ENCODE data around the gene PRG2. TPM values are rescaled to one million over a fixed set of nuclear protein-coding genes. Genes with fewer than 3 reads are reported as not detected.

The PRG2 gene
- total RNA-seq, 1 donor from 2014 or later: not detected

- ATAC-seq: peak; percentile 18
Observed at GRCh38 chr11:57357856-57358255, 32.6 kb downstream of the PRG2 start.

GRCh38 chr11:57357310-57357709, 33.1 kb downstream of the PRG2 start:
- ATAC-seq: no peak
- no peak for DNase-seq
- intact Hi-C loops (cut with micrococcal nuclease): no loop called here

More at GRCh38 chr11:57357856-57358255, 32.6 kb downstream of the PRG2 start:
- intact Hi-C loops (cut with micrococcal nuclease): no loop called here
- no peak for DNase-seq

- intact Hi-C loops (cut with micrococcal nuclease): no loop called here
- ATAC-seq: no peak
Observed at GRCh38 chr11:57356268-57356667, 34.2 kb downstream of the PRG2 start.

GRCh38 chr11:57354699-57355098, 35.8 kb downstream of the PRG2 start:
- intact Hi-C loops (cut with micrococcal nuclease): no loop called here
- DNase-seq (no peak), ATAC-seq (peak; percentile 61)

More at GRCh38 chr11:57356268-57356667, 34.2 kb downstream of the PRG2 start:
- DNase-seq: no peak

GRCh38 chr11:57353852-57354251, 36.6 kb downstream of the PRG2 start:
- intact Hi-C loops (cut with micrococcal nuclease): no loop called here
- DNase-seq (no peak), ATAC-seq (no peak)

GRCh38 chr11:57353446-57353845, 37.0 kb downstream of the PRG2 start:
- no peak for ATAC-seq
- intact Hi-C loops (cut with micrococcal nuclease): no loop called here

GRCh38 chr11:57353036-57353435, 37.4 kb downstream of the PRG2 start:
- DNase-seq (no peak), ATAC-seq (no peak)
- intact Hi-C loops (cut with micrococcal nuclease): no loop called here

More at GRCh38 chr11:57353446-57353845, 37.0 kb downstream of the PRG2 start:
- no peak for DNase-seq

GRCh38 chr11:57349491-57350274, 40.8 kb downstream of the PRG2 start:
- ATAC-seq (peak; percentile 72), DNase-seq (peak; percentile 83)
- intact Hi-C loops (cut with micrococcal nuclease): loop anchor here (5.0 kb wide), 1 partner anchor 133 kb away; no protein-coding TSS in a partner anchor

- intact Hi-C loops (cut with micrococcal nuclease): loop anchor here (5.0 kb wide), 1 partner anchor 134 kb away; no protein-coding TSS in a partner anchor
- DNase-seq: no peak
- ATAC-seq: no peak
Observed at GRCh38 chr11:57348636-57349313, 41.7 kb downstream of the PRG2 start.

- intact Hi-C loops (cut with micrococcal nuclease): loop anchor here (5.0 kb wide), 1 partner anchor 134 kb away; no protein-coding TSS in a partner anchor
- ATAC-seq: no peak
- no peak for DNase-seq
Observed at GRCh38 chr11:57348052-57348451, 42.4 kb downstream of the PRG2 start.

- intact Hi-C loops (cut with micrococcal nuclease): loop anchor here (5.0 kb wide), 1 partner anchor 135 kb away; no protein-coding TSS in a partner anchor
- ATAC-seq (no peak), DNase-seq (no peak)
Observed at GRCh38 chr11:57347336-57347735, 43.1 kb downstream of the PRG2 start.

GRCh38 chr11:57345555-57346211, 44.8 kb downstream of the PRG2 start:
- peak; percentile 64 for DNase-seq

GRCh38 chr11:57344826-57345225, 45.6 kb downstream of the PRG2 start:
- intact Hi-C loops (cut with micrococcal nuclease): loop anchor here (5.0 kb wide), 1 partner anchor 137 kb away; no protein-coding TSS in a partner anchor
- DNase-seq (no peak), ATAC-seq (no peak)

More at GRCh38 chr11:57345555-57346211, 44.8 kb downstream of the PRG2 start:
- intact Hi-C loops (cut with micrococcal nuclease): loop anchor here (5.0 kb wide), 1 partner anchor 137 kb away; no protein-coding TSS in a partner anchor
- peak; percentile 78 for ATAC-seq

- ATAC-seq: no peak
- DNase-seq: no peak
- intact Hi-C loops (cut with micrococcal nuclease): no loop called here
Observed at GRCh38 chr11:57343825-57344224, 46.6 kb downstream of the PRG2 start.

GRCh38 chr11:57342702-57343101, 47.7 kb downstream of the PRG2 start:
- intact Hi-C loops (cut with micrococcal nuclease): no loop called here
- no peak for DNase-seq
- no peak for ATAC-seq

GRCh38 chr11:57341250-57341808, 49.1 kb downstream of the PRG2 start:
- ATAC-seq (no peak), DNase-seq (no peak)
- intact Hi-C loops (cut with micrococcal nuclease): no loop called here

GRCh38 chr11:57340039-57340615, 50.3 kb downstream of the PRG2 start:
- ATAC-seq: no peak
- intact Hi-C loops (cut with micrococcal nuclease): no loop called here
- DNase-seq: peak; percentile 40

GRCh38 chr11:57339328-57339727, 51.1 kb downstream of the PRG2 start:
- no peak for ATAC-seq

GRCh38 chr11:57338142-57338541, 52.3 kb downstream of the PRG2 start, which contains the start of gene P2RX3:
P2RX3 (plus strand) TSS chr11:57338352; CDS start chr11:57338551, 199 bp downstream.
- DNase-seq (peak; percentile 43), ATAC-seq (no peak)
- intact Hi-C loops (cut with micrococcal nuclease): no loop called here

More at GRCh38 chr11:57339328-57339727, 51.1 kb downstream of the PRG2 start:
- no peak for DNase-seq
- intact Hi-C loops (cut with micrococcal nuclease): no loop called here

Data from left ventricle myocardium superior (tissue), 1 donor.